ENCODE results near the gene TAF4.
A peak's percentile ranks its signal among the peaks of the same experiment; 100 is the strongest.

TAF4 gene

GRCh38 chr20:62064770-62065673 is 659 bp downstream of the TAF4 start:
- Histone ChIP-seq H3K27me3 (ENCODE audit: control insufficient read depth, insufficient read depth, low read length) (no peaks in the 10 kb centered on the region), H3K9me3 (ENCODE audit: control insufficient read depth, insufficient read depth, low read length) (no peaks in the 10 kb centered on the region), H3K4me1 (ENCODE audit: control insufficient read depth, insufficient read depth, low read length) (peaks cover 13% of the 10 kb centered on the region), H3K27ac (ENCODE audit: low read length) (no peak overlapping the region), H3K36me3 (ENCODE audit: control insufficient read depth, insufficient read depth, low read length) (no peaks in the 10 kb centered on the region; the same call in 1 of the 2 replicates), H3K4me3 (ENCODE audit: low read length) (peak overlapping the region; percentile 100; the same call in 1 of the 2 replicates)
- DNase-seq (ENCODE audit: low read depth, low spot score), result no peak
- WGBS (ENCODE audit: insufficient coverage, insufficient read length), result no CpG with 5 or more reads among the region's 165 CpGs

- Histone ChIP-seq H3K36me3 (ENCODE audit: control insufficient read depth, insufficient read depth, low read length) (no peaks in the 10 kb centered on the region; the same call in 1 of the 2 replicates), H3K27me3 (ENCODE audit: control insufficient read depth, insufficient read depth, low read length) (no peaks in the 10 kb centered on the region), H3K9me3 (ENCODE audit: control insufficient read depth, insufficient read depth, low read length) (no peaks in the 10 kb centered on the region), H3K4me1 (ENCODE audit: control insufficient read depth, insufficient read depth, low read length) (peaks cover 13% of the 10 kb centered on the region), H3K4me3 (ENCODE audit: low read length) (peak overlapping the region; percentile 35), H3K27ac (ENCODE audit: low read length) (no peak overlapping the region)
- WGBS (ENCODE audit: insufficient coverage, insufficient read length), result no CpG with 5 or more reads among the region's 60 CpGs
- DNase-seq (ENCODE audit: low read depth, low spot score), result no peak
These were observed 1.5 kb downstream of the TAF4 start for GRCh38 chr20:62063981-62064769.

GRCh38 chr20:62063315-62063980 is 2.2 kb downstream of the TAF4 start:
- H3K4me1 ChIP-seq (ENCODE audit: control insufficient read depth, insufficient read depth, low read length), result peaks cover 13% of the 10 kb centered on the region
- no peaks in the 10 kb centered on the region for H3K27me3 ChIP-seq (ENCODE audit: control insufficient read depth, insufficient read depth, low read length)
- H3K9me3 ChIP-seq (ENCODE audit: control insufficient read depth, insufficient read depth, low read length), result no peaks in the 10 kb centered on the region
- H3K27ac ChIP-seq (ENCODE audit: low read length), result no peak overlapping the region
- peak overlapping the region; percentile 35; the same call in 1 of the 2 replicates for H3K4me3 ChIP-seq (ENCODE audit: low read length)
- DNase-seq (ENCODE audit: low read depth, low spot score), result no peak
- no peaks in the 10 kb centered on the region; the same call in 1 of the 2 replicates for H3K36me3 ChIP-seq (ENCODE audit: control insufficient read depth, insufficient read depth, low read length)
- WGBS (ENCODE audit: insufficient coverage, insufficient read length), result no CpG with 5 or more reads among the region's 39 CpGs

GRCh38 chr20:62062661-62063314 is 2.9 kb downstream of the TAF4 start:
- Histone ChIP-seq H3K9me3 (ENCODE audit: control insufficient read depth, insufficient read depth, low read length) (no peaks in the 10 kb centered on the region), H3K27ac (ENCODE audit: low read length) (no peak overlapping the region), H3K4me1 (ENCODE audit: control insufficient read depth, insufficient read depth, low read length) (peaks cover 12% of the 10 kb centered on the region), H3K4me3 (ENCODE audit: low read length) (no peak overlapping the region), H3K36me3 (ENCODE audit: control insufficient read depth, insufficient read depth, low read length) (no peaks in the 10 kb centered on the region; the same call in 1 of the 2 replicates), H3K27me3 (ENCODE audit: control insufficient read depth, insufficient read depth, low read length) (no peaks in the 10 kb centered on the region)
- DNase-seq (ENCODE audit: low read depth, low spot score), result no peak
- 100% methylated on average over 2 of the region's 12 CpGs for WGBS (ENCODE audit: insufficient coverage, insufficient read length)

- no CpG with 5 or more reads among the region's 8 CpGs for WGBS (ENCODE audit: insufficient coverage, insufficient read length)
- H3K4me1 ChIP-seq (ENCODE audit: control insufficient read depth, insufficient read depth, low read length), result peaks cover 9% of the 10 kb centered on the region
- H3K9me3 ChIP-seq (ENCODE audit: control insufficient read depth, insufficient read depth, low read length), result no peaks in the 10 kb centered on the region
- no peak for DNase-seq (ENCODE audit: low read depth, low spot score)
- H3K4me3 ChIP-seq (ENCODE audit: low read length), result no peak overlapping the region
- H3K36me3 ChIP-seq (ENCODE audit: control insufficient read depth, insufficient read depth, low read length), result no peaks in the 10 kb centered on the region; the same call in 1 of the 2 replicates
- H3K27ac ChIP-seq (ENCODE audit: low read length), result no peak overlapping the region
- no peaks in the 10 kb centered on the region for H3K27me3 ChIP-seq (ENCODE audit: control insufficient read depth, insufficient read depth, low read length)
These were observed 3.7 kb downstream of the TAF4 start for GRCh38 chr20:62061851-62062423.

- H3K4me1 ChIP-seq (ENCODE audit: control insufficient read depth, insufficient read depth, low read length), result peaks cover 9% of the 10 kb centered on the region
- H3K36me3 ChIP-seq (ENCODE audit: control insufficient read depth, insufficient read depth, low read length), result no peaks in the 10 kb centered on the region; the same call in 1 of the 2 replicates
- no peaks in the 10 kb centered on the region for H3K9me3 ChIP-seq (ENCODE audit: control insufficient read depth, insufficient read depth, low read length)
- no peak for DNase-seq (ENCODE audit: low read depth, low spot score)
- H3K27me3 ChIP-seq (ENCODE audit: control insufficient read depth, insufficient read depth, low read length), result no peaks in the 10 kb centered on the region
- no peak overlapping the region for H3K4me3 ChIP-seq (ENCODE audit: low read length)
- WGBS (ENCODE audit: insufficient coverage, insufficient read length), result no CpG with 5 or more reads among the region's 12 CpGs
- no peak overlapping the region for H3K27ac ChIP-seq (ENCODE audit: low read length)
These were observed 4.8 kb downstream of the TAF4 start for GRCh38 chr20:62060631-62061541.

GRCh38 chr20:62059920-62060630 is 5.6 kb downstream of the TAF4 start:
- DNase-seq (ENCODE audit: low read depth, low spot score), result no peak
- no CpG with 5 or more reads among the region's 25 CpGs for WGBS (ENCODE audit: insufficient coverage, insufficient read length)
- no peaks in the 10 kb centered on the region for H3K27me3 ChIP-seq (ENCODE audit: control insufficient read depth, insufficient read depth, low read length)
- no peak overlapping the region for H3K27ac ChIP-seq (ENCODE audit: low read length)
- no peak overlapping the region for H3K4me3 ChIP-seq (ENCODE audit: low read length)
- H3K9me3 ChIP-seq (ENCODE audit: control insufficient read depth, insufficient read depth, low read length), result no peaks in the 10 kb centered on the region
- peaks cover 9% of the 10 kb centered on the region for H3K4me1 ChIP-seq (ENCODE audit: control insufficient read depth, insufficient read depth, low read length)
- no peaks in the 10 kb centered on the region; the same call in 1 of the 2 replicates for H3K36me3 ChIP-seq (ENCODE audit: control insufficient read depth, insufficient read depth, low read length)

GRCh38 chr20:62059401-62059800 is 6.3 kb downstream of the TAF4 start:
- DNase-seq (ENCODE audit: low read depth, low spot score), result no peak

More at GRCh38 chr20:62059401-62059800, 6.3 kb downstream of the TAF4 start:
- WGBS (ENCODE audit: insufficient coverage, insufficient read length), result no CpG with 5 or more reads among the region's 11 CpGs
- H3K36me3 ChIP-seq (ENCODE audit: control insufficient read depth, insufficient read depth, low read length), result no peaks in the 10 kb centered on the region; the same call in 1 of the 2 replicates
- H3K9me3 ChIP-seq (ENCODE audit: control insufficient read depth, insufficient read depth, low read length), result no peaks in the 10 kb centered on the region
- peaks cover 9% of the 10 kb centered on the region for H3K4me1 ChIP-seq (ENCODE audit: control insufficient read depth, insufficient read depth, low read length)
- H3K4me3 ChIP-seq (ENCODE audit: low read length), result no peak overlapping the region
- H3K27me3 ChIP-seq (ENCODE audit: control insufficient read depth, insufficient read depth, low read length), result no peaks in the 10 kb centered on the region
- no peak overlapping the region for H3K27ac ChIP-seq (ENCODE audit: low read length)

Measured in iPS DF 6.9 (cell line).